Measurements from ENCODE around the gene ZNF570.

ZNF570 gene

GRCh38 chr19:37468961-37469777 lies at the start of gene ZNF570:
TSS of gene ZNF570 (plus strand) at chr19:37469356. CDS start at chr19:37470355, 999 bp downstream.
- TF ChIP-seq POLR2A (IDR thresholded peaks at IDR 0.05; ENCODE audit: low read length) (peak; percentile 47), GATA1 (IDR thresholded peaks at IDR 0.05; ENCODE audit: low read depth, low read length) (no peak)
- DNase-seq, result peak; percentile 87 to 89

GRCh38 chr19:37452500-37453245 lies 16.5 kb upstream of the ZNF570 start:
- no peak for TF ChIP-seq GATA1 (IDR thresholded peaks at IDR 0.05; ENCODE audit: low read depth, low read length)
- TF ChIP-seq POLR2A (IDR thresholded peaks at IDR 0.05; ENCODE audit: low read length), result no peak

DNA sequence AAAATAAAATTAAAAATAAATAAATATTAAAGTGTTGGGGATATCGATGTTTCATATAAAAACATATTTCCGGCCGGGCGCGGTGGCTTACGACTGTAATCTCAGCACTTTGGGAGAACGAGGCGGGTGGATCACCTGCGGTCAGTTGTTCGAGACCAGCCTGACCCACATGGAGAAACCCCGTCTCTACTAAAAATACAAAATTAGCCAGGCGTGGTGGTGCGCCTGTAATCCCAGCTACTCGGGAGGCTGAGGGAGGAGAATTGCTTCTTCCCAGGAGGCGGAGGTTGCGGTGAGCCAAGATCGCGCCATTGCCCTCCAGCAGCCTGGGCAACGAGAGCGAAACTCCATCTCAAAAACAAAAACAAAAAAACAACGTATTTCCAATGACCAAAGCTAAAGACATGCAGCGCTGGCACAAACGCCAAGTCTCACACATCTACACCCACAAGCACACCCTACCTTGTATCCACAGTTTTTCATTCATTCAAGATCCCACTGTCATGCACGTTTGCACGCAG lies 2.8 kb upstream of the ZNF570 start:
- no peak for DNase-seq
- no peak for TF ChIP-seq POLR2A (IDR thresholded peaks at IDR 0.05; ENCODE audit: low read length)
- no peak for TF ChIP-seq GATA1 (IDR thresholded peaks at IDR 0.05; ENCODE audit: low read depth, low read length)

More at GRCh38 chr19:37452500-37453245, 16.5 kb upstream of the ZNF570 start:
- DNase-seq, result no peak

- TF ChIP-seq POLR2A (IDR thresholded peaks at IDR 0.05; ENCODE audit: low read length), result peak; percentile 80
- TF ChIP-seq GATA1 (IDR thresholded peaks at IDR 0.05; ENCODE audit: low read depth, low read length), result no peak
Measured at GRCh38 chr19:37466798-37467607, 2.2 kb upstream of the ZNF570 start, which contains the start of gene ZNF569. TSS of gene ZNF569 (minus strand) at chr19:37467444. CDS start at chr19:37444921, 22,523 bp downstream.

DNA sequence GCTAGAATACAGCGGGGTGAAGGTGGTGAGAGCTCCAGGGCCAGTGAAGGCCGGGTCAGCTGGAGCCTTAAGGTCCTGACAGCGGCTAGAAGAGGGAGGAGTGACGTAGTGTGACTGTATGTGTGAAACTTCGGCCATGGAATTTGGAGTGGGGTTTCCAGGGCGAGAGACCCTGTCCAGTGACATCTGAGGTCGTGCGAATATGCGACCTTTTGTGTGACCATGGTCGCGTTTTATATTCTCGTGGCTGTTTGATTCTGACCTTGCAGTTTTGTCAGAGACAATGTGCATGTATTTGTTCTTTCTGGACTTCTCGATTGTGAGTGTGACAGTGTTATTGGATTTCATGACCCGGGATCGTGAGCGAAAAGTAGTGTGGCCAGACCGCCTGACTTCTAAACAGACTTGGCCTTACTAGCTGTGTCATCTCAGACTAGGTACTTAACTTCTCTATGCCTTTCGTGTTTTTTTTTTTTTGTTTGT lies 1.5 kb upstream of the ZNF570 start:
- TF ChIP-seq POLR2A (IDR thresholded peaks at IDR 0.05; ENCODE audit: low read length), result no peak
- TF ChIP-seq GATA1 (IDR thresholded peaks at IDR 0.05; ENCODE audit: low read depth, low read length), result no peak
- no peak for DNase-seq

More at GRCh38 chr19:37466798-37467607, 2.2 kb upstream of the ZNF570 start, which contains the start of gene ZNF569:
- DNase-seq, result peak; percentile 92 to 94

GRCh38 chr19:37470216-37470615 lies 1.1 kb downstream of the ZNF570 start:
- DNase-seq, result peak in 1 of 2 experiments; percentile 2

GRCh38 chr19:37472165-37472564 lies 3.0 kb downstream of the ZNF570 start:
- TF ChIP-seq POLR2A (IDR thresholded peaks at IDR 0.05; ENCODE audit: low read length), result no peak
- no peak for TF ChIP-seq GATA1 (IDR thresholded peaks at IDR 0.05; ENCODE audit: low read depth, low read length)
- DNase-seq, result no peak

More at GRCh38 chr19:37470216-37470615, 1.1 kb downstream of the ZNF570 start:
- TF ChIP-seq GATA1 (IDR thresholded peaks at IDR 0.05; ENCODE audit: low read depth, low read length), result no peak
- TF ChIP-seq POLR2A (IDR thresholded peaks at IDR 0.05; ENCODE audit: low read length), result no peak

DNA sequence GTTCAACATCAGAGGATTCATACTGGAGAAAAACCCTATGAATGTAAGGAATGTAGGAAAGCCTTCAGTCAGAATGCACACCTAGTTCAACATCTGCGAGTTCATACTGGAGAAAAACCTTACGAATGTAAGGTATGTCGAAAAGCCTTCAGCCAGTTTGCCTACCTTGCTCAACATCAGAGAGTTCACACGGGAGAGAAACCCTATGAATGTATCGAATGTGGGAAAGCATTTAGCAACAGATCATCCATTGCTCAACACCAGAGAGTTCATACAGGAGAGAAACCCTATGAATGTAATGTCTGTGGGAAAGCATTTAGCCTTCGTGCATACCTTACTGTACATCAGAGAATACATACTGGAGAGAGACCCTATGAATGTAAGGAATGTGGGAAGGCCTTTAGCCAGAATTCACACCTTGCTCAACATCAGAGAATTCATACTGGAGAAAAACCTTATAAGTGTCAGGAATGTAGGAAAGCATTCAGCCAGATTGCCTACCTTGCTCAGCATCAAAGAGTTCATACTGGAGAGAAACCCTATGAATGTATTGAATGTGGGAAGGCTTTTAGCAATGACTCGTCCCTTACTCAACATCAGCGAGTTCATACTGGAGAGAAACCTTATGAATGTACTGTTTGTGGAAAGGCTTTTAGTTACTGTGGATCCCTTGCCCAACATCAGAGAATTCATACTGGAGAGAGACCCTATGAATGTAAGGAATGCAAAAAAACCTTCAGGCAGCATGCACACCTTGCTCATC lies 15.4 kb downstream of the ZNF570 start:
- no peak for DNase-seq
- TF ChIP-seq POLR2A (IDR thresholded peaks at IDR 0.05; ENCODE audit: low read length) (no peak), GATA1 (IDR thresholded peaks at IDR 0.05; ENCODE audit: low read depth, low read length) (no peak)

- no peak for DNase-seq
- TF ChIP-seq POLR2A (IDR thresholded peaks at IDR 0.05; ENCODE audit: low read length) (no peak), GATA1 (IDR thresholded peaks at IDR 0.05; ENCODE audit: low read depth, low read length) (no peak)
Measured at GRCh38 chr19:37492213-37492612, 23.1 kb downstream of the ZNF570 start.

DNA sequence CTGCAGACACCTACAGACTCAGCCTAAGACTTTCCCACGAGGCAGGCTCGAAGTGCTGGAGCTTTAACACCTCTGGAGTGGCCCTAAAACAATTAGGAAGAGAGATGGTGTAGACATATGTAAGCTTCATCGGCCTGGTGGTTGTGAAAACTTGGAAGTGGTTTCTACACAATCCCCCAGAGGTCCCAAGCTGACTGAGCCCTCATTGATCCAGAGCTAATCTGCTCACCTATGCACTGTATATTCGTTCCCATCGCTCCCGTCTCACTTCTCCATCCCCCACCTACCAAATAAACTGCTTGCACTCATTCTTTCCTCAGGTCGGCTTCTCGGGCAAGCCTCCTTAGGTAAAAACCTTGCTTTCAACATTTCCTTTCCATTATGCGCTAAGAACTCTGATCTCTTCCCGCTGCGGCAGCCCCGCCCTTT lies 36.8 kb downstream of the ZNF570 start:
- TF ChIP-seq POLR2A (IDR thresholded peaks at IDR 0.05; ENCODE audit: low read length) (no peak), GATA1 (IDR thresholded peaks at IDR 0.05; ENCODE audit: low read depth, low read length) (no peak)
- DNase-seq, result no peak

DNA sequence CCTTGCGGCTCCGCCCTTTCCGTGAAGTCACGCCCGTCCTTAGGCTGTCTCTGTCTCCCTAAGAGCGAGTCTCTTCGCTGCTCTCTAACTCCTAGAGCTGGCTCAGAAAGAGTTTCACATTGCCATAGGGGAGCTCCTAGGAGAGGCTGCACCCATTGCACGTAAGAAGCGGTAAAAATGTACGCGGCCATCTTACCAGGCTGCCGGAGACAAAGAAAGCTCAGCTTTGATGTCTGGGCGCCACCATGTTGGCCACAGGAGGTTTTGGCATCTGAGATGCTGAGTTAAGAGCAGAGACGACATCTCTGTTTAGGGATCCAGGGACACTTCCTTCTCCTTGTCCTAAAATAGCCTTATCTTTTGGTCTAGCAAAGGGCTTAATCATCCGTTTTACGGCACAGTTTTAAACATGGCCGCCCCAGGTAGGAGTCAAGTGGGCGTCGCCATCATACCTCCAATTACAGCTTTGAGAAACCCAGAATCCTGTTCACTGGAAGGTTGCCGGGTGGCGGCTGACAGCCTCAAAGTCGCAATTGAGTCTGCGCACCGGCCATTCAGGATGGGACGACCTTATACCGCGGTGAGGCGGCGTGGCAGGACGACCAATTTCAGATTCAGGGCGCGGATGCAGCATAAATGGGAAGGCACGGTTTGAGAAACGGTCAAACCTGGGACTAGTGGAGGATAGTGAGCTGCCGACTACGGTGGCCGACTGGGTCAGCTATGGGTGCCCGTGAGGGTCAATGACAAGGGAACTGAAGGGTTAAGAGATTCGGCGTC lies 37.4 kb downstream of the ZNF570 start, which contains the start of gene ZNF793:
ZNF793 (plus strand) TSS at position 553 of the 780 bp plus-strand sequence. CDS start 16,501 bp downstream, outside the sequence.
- TF ChIP-seq POLR2A (IDR thresholded peaks at IDR 0.05; ENCODE audit: low read length) (no peak), GATA1 (IDR thresholded peaks at IDR 0.05; ENCODE audit: low read depth, low read length) (no peak)
- DNase-seq, result no peak

DNA sequence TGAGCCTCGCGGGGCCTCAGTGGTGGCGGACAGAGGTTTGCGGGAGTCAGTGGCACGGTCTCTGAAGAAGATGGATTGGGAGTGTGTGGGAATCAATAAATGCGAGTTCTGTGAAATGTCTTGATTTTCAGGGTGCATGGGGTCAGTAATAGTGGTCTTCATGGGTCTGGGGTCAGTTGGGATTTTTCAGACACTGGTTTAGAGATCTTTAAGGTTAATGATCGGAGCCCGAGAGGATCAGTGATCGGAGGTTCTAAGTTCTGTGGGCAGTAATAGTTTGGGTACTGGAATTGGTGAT lies 38.0 kb downstream of the ZNF570 start:
- no peak for DNase-seq
- no peak for TF ChIP-seq GATA1 (IDR thresholded peaks at IDR 0.05; ENCODE audit: low read depth, low read length)
- no peak for TF ChIP-seq POLR2A (IDR thresholded peaks at IDR 0.05; ENCODE audit: low read length)

Measured in erythroblast (primary cell).